NCI-H460 (cell line): ENCODE results near the gene MCM3AP. TPM values are rescaled to one million over a fixed set of nuclear protein-coding genes. Genes with fewer than 3 reads are reported as not detected.
"Not testable (repeated sequence)": the region's sequence is repeated elsewhere in the genome, so short reads cannot be mapped to it uniquely, and the experiment has no call there.

Experiments used
- DNase-seq: peaks from one replicate; pipeline ENCODE4 v3.0.0-alpha.2; 2016; ENCODE audit warnings: low read depth; ENCODE audit errors: extremely low read depth
- total RNA-seq: library from RNA; depleted of rRNA; stranded (reverse); fragments of >200 nt; shearing (Covaris generic); gene quantifications from 2 replicates; pipeline ENCODE4 v1.2.3, GENCODE V29; 2014

Gene MCM3AP
- total RNA-seq, 1 experiment from 2014 or later: 38.8 TPM

DNA sequence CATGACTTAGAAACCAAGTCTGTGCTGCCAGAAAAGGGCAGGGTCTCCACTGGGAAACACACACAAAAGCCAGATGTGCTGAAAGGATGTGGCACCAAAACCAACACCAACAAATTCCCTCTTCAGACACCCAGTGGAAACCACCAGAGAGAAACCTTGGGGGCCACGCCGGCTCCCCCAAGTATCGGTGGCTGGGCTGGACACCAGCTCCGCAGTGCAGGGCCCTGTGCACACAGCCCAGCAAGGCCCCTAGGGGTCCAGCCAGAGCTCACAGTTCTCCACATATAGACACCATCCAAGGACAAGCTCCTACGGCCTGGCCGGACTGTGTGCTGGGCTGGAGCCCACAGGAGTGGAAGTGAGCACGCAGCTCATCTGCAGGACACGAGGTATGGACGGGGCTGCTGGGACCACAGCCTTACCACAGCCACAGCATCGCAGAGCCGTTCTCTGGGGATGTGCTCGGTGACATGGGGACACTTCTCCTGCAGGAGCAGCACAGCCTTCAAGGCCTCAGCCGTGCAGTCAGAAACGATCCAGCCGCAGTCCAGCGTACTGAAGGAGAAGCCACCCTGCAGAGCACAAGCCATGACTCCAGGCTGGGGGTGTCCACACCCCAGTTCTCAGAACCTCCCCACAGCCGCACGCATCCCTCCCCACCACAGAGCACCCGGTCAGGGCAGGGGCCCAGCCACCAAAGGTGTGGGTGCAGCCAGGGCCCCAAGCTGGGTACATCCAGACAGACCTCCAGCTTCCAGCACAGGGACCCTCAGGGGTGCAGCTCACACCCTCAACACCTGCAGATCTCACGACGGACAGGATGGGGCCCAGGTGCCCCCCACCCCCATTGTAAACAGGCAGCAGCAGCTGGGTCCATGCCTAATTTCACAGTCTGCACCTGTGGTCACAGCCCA lies 78.1 kb downstream of the MCM3AP start:
- DNase-seq: no peak

DNA sequence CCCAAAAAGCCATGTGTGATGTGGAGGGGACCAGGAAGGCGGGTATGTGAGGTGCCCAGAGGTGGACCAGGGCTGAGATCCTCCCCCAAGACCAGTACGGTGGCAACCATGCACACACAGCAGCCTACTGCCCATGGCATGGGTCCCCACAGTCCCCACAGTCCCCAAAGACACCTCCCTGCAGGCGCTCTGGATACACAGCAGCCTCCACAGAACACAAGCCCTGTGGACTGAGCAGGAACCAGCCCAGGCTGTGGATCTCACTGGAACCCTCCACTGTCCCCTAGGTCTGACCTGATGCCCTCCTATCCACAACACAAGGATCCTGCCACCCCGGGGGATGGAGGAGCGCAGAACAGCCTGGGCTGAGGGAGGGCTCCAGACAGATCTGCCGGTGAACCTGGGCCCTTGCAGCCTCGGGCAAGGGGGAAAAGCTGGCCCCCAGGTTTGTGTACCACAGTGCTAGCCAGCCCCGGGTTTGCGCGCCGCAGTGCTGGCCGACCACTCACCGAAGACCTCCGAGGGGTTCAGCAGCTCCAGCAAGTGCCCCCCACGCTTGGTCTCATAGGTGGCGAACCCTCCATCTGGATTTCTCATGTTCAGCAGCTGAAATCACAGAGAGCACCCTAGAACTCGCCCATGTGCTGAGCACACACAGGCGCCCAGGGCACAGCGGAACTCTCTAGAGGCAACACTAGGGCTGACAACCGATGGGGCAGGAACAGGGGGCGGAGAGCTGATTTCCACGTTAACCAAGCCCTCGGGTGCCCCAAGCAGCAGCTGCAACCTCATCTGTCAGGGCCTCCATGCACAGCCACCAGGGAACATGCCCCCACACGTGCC lies 79.0 kb downstream of the MCM3AP start:
- no peak for DNase-seq

DNA sequence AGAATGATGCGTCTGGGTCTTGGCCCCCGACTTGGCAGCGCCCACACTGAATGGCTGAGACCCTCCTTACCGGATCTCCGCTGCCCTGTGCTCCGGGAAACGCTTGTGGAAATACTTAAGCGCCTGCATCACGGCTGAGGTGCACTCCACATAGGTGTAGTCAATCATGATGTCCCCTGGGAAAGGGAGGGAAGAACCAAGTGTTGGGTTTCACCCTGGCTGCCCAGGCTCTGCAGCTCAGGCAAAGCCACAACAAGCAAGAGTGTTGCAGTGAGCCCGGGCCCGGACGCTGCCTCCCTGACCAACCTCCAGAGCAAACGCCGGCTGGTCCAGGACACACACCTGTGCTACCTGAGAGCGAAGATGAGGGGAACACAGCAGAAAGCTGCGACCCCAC lies 79.6 kb downstream of the MCM3AP start:
- no peak for DNase-seq

DNA sequence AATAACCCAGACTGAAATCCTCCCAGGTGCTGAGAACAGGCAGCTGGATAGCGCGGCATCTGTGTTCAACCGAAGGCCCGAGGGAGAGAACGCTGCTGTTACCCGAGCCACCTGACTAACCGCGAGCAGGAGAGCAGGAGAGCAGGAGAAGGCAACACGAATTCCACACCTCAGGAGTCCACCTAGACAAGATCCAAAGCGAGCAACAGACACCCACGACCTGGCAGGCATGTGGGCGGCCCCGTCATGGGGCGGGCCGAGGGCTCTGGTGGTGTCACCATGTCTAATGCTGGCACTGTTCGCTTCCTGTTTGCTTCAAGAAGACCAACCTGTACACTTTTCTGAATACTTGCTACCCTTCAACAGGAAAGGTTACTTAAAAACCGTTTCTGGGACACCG lies 80.2 kb downstream of the MCM3AP start:
- no peak for DNase-seq

DNA sequence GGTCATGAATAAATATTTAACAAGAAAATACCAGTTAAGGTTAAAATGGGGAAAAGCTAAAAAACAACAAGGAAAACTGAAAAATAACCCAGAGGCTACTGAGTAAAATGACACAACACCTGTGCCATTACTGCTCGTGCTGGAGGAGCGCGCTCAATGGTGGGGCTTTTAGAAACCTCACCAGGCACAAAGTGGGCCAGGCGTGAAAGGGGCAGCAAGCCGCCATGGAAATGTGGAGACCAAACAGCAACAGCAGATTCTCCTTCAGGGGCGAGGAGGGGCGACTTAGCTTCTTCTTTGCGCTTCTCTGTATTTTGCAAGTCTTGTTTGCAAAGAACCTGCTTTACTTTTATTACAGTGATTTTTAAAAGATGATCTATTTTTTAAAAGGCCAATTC lies 82.2 kb downstream of the MCM3AP start:
- no peak for DNase-seq

DNA sequence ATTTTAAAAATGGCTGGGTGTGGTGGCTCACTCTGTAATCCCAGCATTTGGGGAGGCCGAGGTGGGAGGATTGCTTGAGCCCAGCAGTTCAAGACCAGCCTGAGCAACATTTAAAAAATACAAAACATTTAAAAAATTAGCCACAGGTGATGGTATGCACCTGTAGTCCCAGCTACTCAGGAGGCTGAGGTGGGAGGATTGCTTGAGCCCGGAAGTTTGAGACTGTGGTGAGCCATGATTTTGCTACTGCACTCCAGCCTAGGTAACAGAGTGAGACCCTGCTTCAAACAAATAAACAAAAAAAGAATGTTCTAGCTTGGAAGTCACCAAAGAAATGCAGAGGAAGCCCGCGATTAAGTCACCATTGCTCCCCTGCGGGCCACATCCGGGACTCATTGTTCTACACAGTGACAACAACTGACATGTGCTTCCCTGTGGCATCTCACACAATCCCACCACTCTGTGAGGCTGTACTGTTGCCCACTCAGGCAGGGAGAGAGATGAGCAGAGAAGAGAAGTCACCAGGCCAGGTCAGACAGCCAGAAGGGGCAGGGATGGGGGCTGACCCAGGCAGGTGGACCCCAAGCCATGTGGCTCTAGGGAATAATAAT lies 82.7 kb downstream of the MCM3AP start:
- no peak for DNase-seq

DNA sequence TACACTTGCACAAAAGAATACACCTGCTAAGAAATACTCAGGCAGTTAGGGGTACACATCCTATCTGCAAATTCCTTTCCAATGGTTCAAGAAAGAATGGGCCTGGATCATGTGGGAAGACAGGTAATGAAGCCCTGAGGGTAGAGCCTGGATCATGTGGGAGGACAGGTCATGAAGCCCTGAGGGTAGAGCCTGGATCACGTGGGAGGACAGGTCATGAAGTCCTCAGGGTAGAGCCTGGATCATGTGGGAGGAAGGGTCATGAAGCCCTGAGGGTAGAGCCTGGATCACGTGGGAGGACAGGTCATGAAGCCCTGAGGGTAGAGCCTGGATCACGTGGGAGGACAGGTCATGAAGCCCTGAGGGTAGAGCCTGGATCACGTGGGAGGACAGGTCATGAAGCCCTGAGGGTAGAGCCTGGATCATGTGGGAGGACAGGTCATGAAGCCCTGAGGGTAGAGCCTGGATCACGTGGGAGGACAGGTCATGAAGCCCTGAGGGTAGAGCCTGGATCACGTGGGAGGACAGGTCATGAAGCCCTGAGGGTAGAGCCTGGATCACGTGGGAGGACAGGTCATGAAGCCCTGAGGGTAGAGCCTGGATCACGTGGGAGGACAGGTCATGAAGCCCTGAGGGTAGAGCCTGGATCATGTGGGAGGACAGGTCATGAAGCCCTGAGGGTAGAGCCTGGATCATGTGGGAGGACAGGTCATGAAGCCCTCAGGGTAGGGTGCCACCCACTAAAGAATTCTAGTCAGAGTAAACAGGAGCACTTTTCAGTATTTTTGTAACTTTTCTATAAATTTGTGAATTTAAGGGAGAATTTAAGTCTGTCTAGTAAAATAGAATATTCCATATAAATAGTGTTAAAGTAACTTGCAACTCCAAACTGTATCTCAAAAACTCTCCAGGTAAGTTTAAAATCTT lies 84.3 kb downstream of the MCM3AP start:
- DNase-seq: not testable (repeated sequence)

DNA sequence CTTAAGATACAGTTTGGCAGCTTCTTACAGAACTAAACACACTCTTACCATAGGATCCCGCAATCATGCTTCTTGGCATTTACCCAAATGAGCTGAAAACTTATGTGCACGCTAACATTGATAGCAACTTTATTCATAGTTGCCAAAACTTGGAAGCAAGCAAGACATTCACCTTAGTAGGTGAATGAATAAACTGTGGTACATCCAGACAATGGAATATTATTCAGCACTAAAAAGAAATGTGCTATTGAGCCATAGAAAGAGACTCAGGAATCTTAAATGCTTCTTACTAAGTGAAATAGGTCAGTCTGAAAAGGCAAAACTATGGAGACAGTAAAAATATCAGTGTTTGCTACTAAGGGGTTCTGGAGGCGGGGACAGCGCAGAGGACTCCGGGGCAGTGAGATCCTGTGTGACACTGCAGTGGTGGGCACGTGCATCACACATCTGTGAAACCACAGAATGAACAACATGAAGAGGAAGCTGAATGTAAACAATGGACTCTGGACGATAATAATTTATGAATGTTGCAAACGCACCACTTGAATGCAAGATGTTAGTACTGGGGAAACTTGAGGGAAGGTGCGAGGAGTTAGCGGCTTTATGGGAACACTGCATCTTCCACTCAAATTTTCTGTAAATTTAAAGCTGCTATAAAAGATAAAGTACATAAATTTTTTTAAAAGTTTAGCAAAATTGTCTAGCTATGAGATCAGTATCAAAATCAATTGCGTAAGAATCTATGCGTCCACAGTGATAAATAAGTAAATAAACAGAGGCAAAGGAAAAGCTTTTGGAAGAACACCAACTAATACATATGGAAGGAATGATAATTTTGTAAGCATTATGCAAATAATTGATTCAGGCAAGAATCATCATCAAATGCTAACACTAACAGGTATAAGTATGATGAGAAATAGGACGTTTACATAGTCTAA lies 85.7 kb downstream of the MCM3AP start:
- DNase-seq: no peak

DNA sequence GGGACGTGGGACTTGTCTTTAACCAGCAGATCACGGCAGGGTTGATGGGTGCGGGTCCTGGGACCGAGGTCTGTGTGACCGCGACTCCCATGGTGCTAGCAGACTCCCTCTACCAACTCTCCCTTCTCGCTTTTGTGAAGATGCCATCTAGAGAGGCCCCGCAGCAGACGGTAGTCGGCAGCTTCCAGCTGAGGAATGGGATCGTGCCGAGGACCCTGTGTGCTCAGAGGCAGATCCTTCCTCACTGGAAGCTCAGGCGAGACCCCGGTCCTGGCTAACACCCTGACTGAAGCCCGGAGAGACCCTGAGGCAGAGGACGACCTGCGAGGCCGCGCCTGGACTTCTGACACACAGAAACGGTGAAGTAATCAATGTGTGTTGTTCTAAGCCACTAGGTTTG lies 88.7 kb downstream of the MCM3AP start:
- no peak for DNase-seq

DNA sequence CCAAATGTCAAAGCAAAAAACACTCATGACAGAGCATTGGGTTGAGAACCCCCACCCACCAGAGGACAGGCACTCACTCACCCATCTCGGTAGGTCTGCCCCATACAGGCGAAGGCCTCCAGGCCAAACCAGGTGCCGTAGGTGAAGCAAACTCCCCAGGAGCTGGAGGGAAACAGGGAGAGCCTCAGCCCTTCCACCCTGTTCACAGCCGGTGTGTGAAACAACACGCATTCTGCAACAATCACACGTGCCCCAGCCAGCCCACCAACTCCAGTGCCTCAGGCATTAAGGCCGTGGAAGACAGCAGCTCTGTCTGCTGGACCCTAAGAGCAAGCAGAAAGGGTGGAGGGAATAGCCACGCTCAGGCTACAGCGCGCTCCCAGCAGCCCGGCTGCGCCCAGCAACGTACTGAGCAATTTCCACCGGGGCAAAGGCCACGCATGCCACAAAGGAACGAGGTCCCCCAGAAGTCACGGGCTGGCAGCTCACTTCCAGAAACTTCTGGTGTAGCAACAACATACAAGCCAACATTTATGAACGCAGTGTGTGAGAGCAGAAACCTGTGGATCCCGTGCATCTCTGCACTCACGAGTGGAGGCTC lies 89.7 kb downstream of the MCM3AP start:
- no peak for DNase-seq

DNA sequence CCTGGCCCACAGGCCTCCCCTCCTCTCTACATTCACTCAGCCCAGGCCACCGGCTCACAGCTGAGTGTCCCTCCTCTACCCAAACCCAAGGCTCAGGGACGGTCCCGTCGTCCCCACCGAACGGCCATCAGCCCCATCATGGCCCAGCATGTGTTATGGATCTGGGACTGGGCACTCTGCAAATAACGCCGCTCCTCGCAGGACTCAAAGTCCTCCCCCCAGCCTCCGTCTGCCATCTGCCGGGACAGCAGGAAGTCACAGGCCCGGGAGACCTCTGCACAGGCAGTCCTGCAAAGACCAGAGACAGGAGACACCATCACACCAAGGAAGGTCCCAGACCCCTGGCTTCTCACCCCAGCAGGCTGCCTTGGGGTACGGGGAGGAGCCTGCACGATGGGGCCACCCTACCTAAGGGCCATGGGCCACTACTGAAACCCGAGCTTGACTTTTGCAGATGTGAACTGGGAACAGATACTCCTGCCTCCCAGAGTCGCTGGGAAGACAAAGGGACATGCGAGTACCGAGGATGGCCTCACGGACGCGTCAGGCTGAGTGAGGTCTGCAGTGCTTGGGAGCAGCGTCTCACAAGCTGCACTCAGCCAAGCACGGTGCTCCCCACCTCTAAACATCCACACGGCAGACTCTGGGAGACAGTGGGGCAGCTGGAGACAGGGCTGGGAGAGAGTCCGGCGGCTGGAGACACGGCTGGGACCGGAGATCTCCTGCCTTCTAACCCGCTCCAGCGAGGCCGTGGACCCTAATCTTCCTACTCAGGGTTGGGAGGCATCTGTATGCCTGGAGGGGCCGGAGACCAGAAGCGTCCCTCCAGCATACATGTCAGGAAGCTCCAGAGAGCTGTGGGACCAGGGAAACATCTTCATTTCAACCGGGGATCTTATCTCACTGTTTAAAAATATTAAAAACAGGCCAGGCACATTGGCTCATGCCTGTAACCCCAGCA lies 90.8 kb downstream of the MCM3AP start:
- DNase-seq: no peak

DNA sequence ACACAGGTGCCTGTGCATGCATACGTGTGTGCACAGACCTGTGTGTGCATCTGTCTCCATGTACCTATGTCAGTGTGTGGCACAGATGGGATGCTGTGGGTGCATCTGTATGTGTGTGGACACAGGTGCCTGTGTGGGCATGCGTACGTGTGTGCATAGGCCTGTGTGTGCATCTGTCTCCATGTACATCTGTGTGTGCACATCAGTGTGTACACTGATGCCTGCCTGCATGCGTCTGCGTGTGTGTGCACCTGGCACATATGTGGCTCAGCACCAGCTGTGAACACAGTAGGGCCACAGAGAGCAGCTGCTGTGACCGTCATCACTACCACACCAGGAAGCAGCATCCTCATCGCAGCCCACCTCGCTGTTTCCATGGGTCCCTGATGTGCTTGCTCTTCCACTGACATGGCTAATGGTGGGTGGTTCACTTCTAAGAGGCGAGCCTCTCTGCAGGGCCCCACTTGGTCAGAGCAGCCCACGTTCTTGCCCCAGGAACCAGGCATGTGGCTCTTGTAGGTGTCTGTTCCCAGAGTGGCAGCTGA lies 91.5 kb downstream of the MCM3AP start:
- no peak for DNase-seq

DNA sequence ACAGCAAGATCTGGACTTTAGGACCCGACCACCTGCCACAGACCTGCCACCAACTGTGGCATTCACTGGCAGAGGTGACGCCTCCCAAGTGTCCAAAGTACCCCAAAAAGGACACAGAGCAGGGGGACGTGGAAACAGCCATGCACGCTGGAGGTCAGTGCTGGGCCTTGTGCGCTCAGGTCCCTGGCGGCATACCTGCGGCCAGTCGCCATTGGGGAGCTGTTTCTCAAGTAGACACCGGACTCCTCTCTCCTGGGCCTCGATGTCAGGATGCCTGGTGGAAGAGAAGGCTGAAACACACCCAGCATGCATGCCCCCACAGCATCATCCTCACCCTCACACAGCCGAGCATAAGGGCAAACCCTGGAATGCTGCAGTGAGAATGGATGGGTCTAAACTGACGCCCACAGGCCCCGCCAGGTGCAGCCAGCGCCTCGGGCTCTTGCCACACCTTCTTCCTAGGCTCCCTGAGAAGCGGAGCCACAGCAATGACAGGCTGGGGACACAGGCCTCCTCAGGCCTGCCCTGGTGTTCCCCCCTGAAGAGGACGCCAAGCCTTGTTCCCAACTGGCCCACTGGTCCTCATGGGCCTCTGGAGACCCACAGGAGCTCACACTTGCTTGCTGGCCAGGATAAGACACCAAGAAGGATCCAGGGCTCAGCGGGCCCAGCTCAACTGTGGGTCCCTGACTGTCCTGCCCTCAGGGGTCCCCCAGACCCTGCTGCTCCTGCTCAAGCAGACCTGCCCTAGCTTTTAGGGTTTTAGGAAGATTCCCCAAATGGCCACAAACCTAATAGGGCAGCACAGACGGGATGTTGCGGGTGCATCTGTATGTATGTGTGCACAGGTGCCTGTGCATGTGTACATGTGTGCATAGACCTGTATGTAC lies 93.5 kb downstream of the MCM3AP start:
- DNase-seq: no peak

DNA sequence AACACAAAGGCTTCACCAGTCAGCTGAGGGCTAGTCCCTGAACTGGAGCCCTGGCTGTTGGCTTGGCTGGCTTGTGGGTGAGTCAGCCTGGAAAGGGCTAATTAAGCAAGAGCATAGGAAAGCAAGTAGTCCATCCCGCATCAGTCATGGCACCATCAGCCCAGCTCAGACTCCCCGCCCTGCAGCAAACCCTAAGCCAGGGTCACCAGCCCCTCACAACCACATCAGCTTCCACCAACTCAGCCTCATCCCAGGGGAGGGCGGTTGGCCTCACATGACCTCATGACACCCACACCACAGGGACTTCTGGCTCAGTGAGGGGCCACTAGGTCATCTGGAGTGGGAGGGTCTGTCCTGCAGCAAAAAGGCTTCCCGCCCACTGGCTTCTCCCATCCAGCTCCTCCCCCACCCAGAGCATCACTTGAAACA lies 94.1 kb downstream of the MCM3AP start:
- DNase-seq: no peak

DNA sequence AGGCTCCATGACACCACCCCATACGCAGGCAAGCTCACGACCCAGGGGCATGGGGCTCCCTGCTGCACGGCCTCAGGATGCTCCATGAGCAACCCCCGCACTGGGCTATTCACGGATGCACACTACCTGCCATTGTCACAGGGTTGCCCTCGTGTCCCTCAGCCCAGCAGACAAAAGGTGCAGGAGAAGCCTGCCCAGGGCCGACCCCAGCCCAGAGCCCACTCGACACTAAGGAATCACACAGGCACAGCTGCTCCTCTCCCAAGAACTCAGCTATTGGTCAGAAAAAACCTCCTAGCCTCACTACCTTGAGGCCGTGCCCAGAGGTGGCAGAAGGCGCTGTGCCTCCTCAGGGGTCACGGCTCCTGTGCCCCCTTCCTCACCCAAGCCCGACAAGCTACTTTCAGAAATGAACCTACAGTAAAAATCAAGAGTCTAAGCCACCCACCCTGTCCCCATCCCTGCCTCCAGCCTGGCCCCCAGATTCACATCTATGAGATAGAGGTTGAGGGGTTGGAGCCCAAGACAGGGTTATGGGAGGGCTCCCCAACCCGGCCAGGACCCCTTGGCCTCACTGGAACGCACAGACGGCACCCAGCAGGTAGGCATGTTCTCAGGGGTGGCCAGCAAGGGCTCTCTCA lies 94.8 kb downstream of the MCM3AP start:
- DNase-seq: no peak
